Endothelial cell of umbilical vein (primary cell): ENCODE measurements around the gene CDKN1C. TPM values are rescaled to one million over a fixed set of nuclear protein-coding genes. Genes with fewer than 3 reads are reported as not detected.

Experiments used
- BruUV-seq: library from RNA; stranded (reverse); fragments of 400-500 nt; replicated peaks from 2 replicates; lab custom pipeline; 2021; lab: Mats Ljungman, UMichigan
- CTCF ChIA-PET: fragments of 300-600, 350-600 bp; sonication (Branson Sonifier 250); formaldehyde crosslinking; loops from one replicate; lab custom pipeline; 2021; ENCODE audit warnings: antibody characterized with exemption, inconsistent platforms; lab: Charles Lee
- POLR2A ChIA-PET: fragments of 300-600, 350-600 bp; sonication (Branson Sonifier 250); formaldehyde crosslinking; loops from one replicate; lab custom pipeline; 2021; ENCODE audit warnings: antibody characterized with exemption, inconsistent platforms; lab: Charles Lee
- DNase-seq: peaks from one replicate; pipeline ENCODE4 v3.0.0-alpha.2; 2011; ENCODE audit warnings: low read depth, low spot score
- FAIRE-seq: peaks from 2 replicates; lab custom pipeline; 2011; peaks lifted over from hg19 to GRCh38; lab: Jason Lieb, UNC
- H2AFZ ChIP-seq: 2 replicates; pipeline ENCODE4 v1.6.0; 2012; ENCODE audit warnings: low read depth, low read length, control low read depth, inconsistent platforms
- H3K27ac ChIP-seq: 2 replicates; pipeline ENCODE4 v1.5.1; 2011; ENCODE audit warnings: low read depth, mild to moderate bottlenecking, control low read depth, low read length, moderate library complexity; ENCODE audit not compliant: insufficient read depth
- H3K27me3 ChIP-seq, 2 experiments: 2 replicates each; pipeline versions ENCODE4 v1.6.0 to v1.6.1; 2011; ENCODE audit warnings: low read length in 2 of 2, mixed read lengths in 1 of 2; ENCODE audit not compliant: control insufficient read depth in 2 of 2, insufficient read depth in 2 of 2
- H3K36me3 ChIP-seq, 2 experiments: 2 replicates in 1 of 2; 3 replicates in 1 of 2; pipeline ENCODE4 v1.5.1; 2011; ENCODE audit warnings: low read length in 2 of 2, mild to moderate bottlenecking in 1 of 2, moderate library complexity in 1 of 2; ENCODE audit not compliant: control insufficient read depth in 2 of 2, insufficient read depth in 2 of 2; ENCODE audit errors: extremely low read depth in 1 of 2
- H3K4me1 ChIP-seq: 3 replicates; pipeline ENCODE4 v1.5.1; 2011; ENCODE audit warnings: mild to moderate bottlenecking, low read length; ENCODE audit not compliant: control insufficient read depth, insufficient read depth; ENCODE audit errors: extremely low read depth
- H3K4me2 ChIP-seq: 2 replicates; pipeline ENCODE4 v1.6.1; 2011; ENCODE audit warnings: low read length, control low read depth, mixed read lengths; ENCODE audit not compliant: insufficient read depth
- H3K4me3 ChIP-seq, 3 experiments: fragments of 200-600 bp in 1 of 3; sonication (generic), shearing (Covaris generic) in 1 of 3; replicated peaks in 1 of 3; 2 replicates each; pipeline ENCODE4 v1.5.1; 2011 to 2016; ENCODE audit warnings: control low read depth in 3 of 3, low read length in 3 of 3, mild to moderate bottlenecking in 2 of 3, inconsistent platforms in 1 of 3, low read depth in 1 of 3, moderate library complexity in 1 of 3; ENCODE audit not compliant: insufficient read depth in 1 of 3
- H3K79me2 ChIP-seq: 2 replicates; pipeline ENCODE4 v1.6.0; 2012; ENCODE audit warnings: low read length, inconsistent platforms; ENCODE audit not compliant: control insufficient read depth, insufficient read depth
- H3K9ac ChIP-seq: replicated peaks from 2 replicates; pipeline ENCODE3; 2011; ENCODE audit warnings: low read length, control low read depth; ENCODE audit not compliant: insufficient read depth; ENCODE audit errors: extremely low read depth
- H3K9me1 ChIP-seq: replicated peaks from 3 replicates; pipeline ENCODE4 v1.6.0; 2011; ENCODE audit warnings: mild to moderate bottlenecking, low read length; ENCODE audit not compliant: control insufficient read depth, insufficient read depth; ENCODE audit errors: extremely low read depth
- H3K9me3 ChIP-seq: replicated peaks from 2 replicates; pipeline ENCODE4 v1.5.1; 2012; ENCODE audit warnings: low read length, inconsistent platforms; ENCODE audit not compliant: control insufficient read depth, insufficient read depth
- H4K20me1 ChIP-seq: replicated peaks from 2 replicates; pipeline ENCODE3; 2011; ENCODE audit warnings: mild to moderate bottlenecking, low read length; ENCODE audit not compliant: control insufficient read depth, insufficient read depth; ENCODE audit errors: extremely low read depth
- EZH2 ChIP-seq: IDR thresholded peaks from 2 replicates; pipeline ENCODE4 v1.6.1; 2012; ENCODE audit warnings: borderline replicate concordance, low read depth, mild to moderate bottlenecking, moderate library complexity, low read length, inconsistent platforms; ENCODE audit not compliant: severe bottlenecking
- FOS ChIP-seq: IDR thresholded peaks from 2 replicates; pipeline ENCODE4 v1.6.1; 2011; ENCODE audit warnings: mild to moderate bottlenecking, low read length, moderate library complexity, borderline replicate concordance; ENCODE audit not compliant: insufficient read depth
- GATA2 ChIP-seq: IDR thresholded peaks from 2 replicates; pipeline ENCODE4 v1.7.0; 2011; ENCODE audit warnings: low read depth, mild to moderate bottlenecking, moderate library complexity, mixed read lengths, low read length; ENCODE audit not compliant: insufficient read length, insufficient read depth
- JUN ChIP-seq: IDR thresholded peaks from 2 replicates; pipeline ENCODE4 v1.6.1; 2011; ENCODE audit warnings: borderline replicate concordance, low read depth; ENCODE audit not compliant: insufficient read length, insufficient read depth
- MAX ChIP-seq: IDR thresholded peaks from 2 replicates; pipeline ENCODE4 v1.6.1; 2011; ENCODE audit not compliant: insufficient read depth, insufficient read length
- MYC ChIP-seq: IDR thresholded peaks from one replicate; pipeline ENCODE4 v1.6.1; 2011; ENCODE audit warnings: mild to moderate bottlenecking, low read depth, low read length
- POLR2A ChIP-seq: IDR thresholded peaks from 2 replicates; pipeline ENCODE4 v1.6.1; 2012; ENCODE audit warnings: low read depth, mild to moderate bottlenecking, control low read depth, low read length
- POLR2AphosphoS5 ChIP-seq: IDR thresholded peaks from 2 replicates; pipeline ENCODE4 v1.6.1; 2012; ENCODE audit warnings: low read depth, mild to moderate bottlenecking, control low read depth, low read length, moderate library complexity; ENCODE audit not compliant: insufficient read depth
- dilution Hi-C: fragments of 300-500 bp; cut with MboI; formaldehyde crosslinking; loops from one replicate; pipeline ENCODE4 v1.15.0; 2019; ENCODE audit warnings: low sequenced_read_pairs; ENCODE audit not compliant: extremely low pct_ligation_motif_present
- intact Hi-C: fragments of 100-400 bp; cut with micrococcal nuclease; formaldehyde crosslinking; loops from one replicate; pipeline ENCODE4 v1.10.0; 2022
- polyA plus RNA-seq, 4 experiments: library from polyadenylated mRNA; depleted of rRNA in 3 of 4; stranded (reverse) in 3 of 4; unstranded in 1 of 4; fragments of >200 nt; gene quantifications; 2 replicates each; pipeline versions ENCODE4 v1.2.1 to v1.2.3, GENCODE V29; 2011 to 2012; ENCODE audit warnings: missing spikeins in 1 of 4
- total RNA-seq: library from RNA; stranded (reverse); gene quantifications from 2 replicates; pipeline ENCODE4 v1.2.3, GENCODE V29; 2021
- TF ChIP-seq, protein P1 (sequence below), 2 donors: IDR thresholded peaks; 1 replicate in 1 of 2; 2 replicates in 1 of 2; pipeline ENCODE4 v1.5.1; 2011; ENCODE audit warnings: low read length in 2 of 2, mild to moderate bottlenecking in 2 of 2, moderate library complexity in 2 of 2, control low read depth in 1 of 2, inconsistent platforms in 1 of 2, low read depth in 1 of 2; ENCODE audit not compliant: insufficient read depth in 1 of 2; ENCODE audit errors: extremely low read depth in 1 of 2

The CDKN1C gene
- total and polyA plus RNA-seq, 2 donors (not counting 3 experiments of a cell fraction or from before 2014, with no cell fraction given), result 4.1 to 9.0 TPM

- H3K9me3 ChIP-seq, result no peaks in the 10 kb centered on the region
- no peaks in the 10 kb centered on the region for H4K20me1 ChIP-seq
- BruUV-seq, result no TSS peak
- intact Hi-C loops, result no loop called here
- no peak overlapping the region for H3K4me3 ChIP-seq
- FAIRE-seq (no peak), DNase-seq (no peak)
- TF ChIP-seq EZH2 (no peak), MAX (no peak), FOS (no peak), POLR2A (no peak), GATA2 (no peak), POLR2AphosphoS5 (no peak), JUN (no peak), MYC (no peak)
- TF ChIP-seq, protein P1, sequence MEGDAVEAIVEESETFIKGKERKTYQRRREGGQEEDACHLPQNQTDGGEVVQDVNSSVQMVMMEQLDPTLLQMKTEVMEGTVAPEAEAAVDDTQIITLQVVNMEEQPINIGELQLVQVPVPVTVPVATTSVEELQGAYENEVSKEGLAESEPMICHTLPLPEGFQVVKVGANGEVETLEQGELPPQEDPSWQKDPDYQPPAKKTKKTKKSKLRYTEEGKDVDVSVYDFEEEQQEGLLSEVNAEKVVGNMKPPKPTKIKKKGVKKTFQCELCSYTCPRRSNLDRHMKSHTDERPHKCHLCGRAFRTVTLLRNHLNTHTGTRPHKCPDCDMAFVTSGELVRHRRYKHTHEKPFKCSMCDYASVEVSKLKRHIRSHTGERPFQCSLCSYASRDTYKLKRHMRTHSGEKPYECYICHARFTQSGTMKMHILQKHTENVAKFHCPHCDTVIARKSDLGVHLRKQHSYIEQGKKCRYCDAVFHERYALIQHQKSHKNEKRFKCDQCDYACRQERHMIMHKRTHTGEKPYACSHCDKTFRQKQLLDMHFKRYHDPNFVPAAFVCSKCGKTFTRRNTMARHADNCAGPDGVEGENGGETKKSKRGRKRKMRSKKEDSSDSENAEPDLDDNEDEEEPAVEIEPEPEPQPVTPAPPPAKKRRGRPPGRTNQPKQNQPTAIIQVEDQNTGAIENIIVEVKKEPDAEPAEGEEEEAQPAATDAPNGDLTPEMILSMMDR (IDR thresholded peaks at IDR 0.05; ENCODE audit: extremely low read depth in 1 of 2, insufficient read depth in 1 of 2, low read depth in 1 of 2, low read length in 2 of 2), result no peak
- H3K4me2 ChIP-seq, result no peak overlapping the region
- H3K36me3 ChIP-seq, result no peaks in the 10 kb centered on the region
- no peaks in the 10 kb centered on the region for H3K79me2 ChIP-seq
- H3K27ac ChIP-seq, result no peak overlapping the region
- CTCF ChIA-PET, result interaction anchor here (0.8 kb wide), 1 partner anchor 325 kb away, joined by 3 read pairs; no protein-coding TSS in a partner anchor
- no peaks in the 10 kb centered on the region for H3K9me1 ChIP-seq
- H3K4me1 ChIP-seq, result no peaks in the 10 kb centered on the region
- dilution Hi-C loops, result no loop called here
- POLR2A ChIA-PET, result no interaction called here
- H3K9ac ChIP-seq, result no peak overlapping the region
- H2AFZ ChIP-seq, result no peak overlapping the region
- peaks cover 11 to 19% of the 10 kb centered on the region in 2 experiments for H3K27me3 ChIP-seq
These were observed 27.7 kb downstream of the CDKN1C start for GRCh38 chr11:2857918-2858317.
